Natural killer cell (primary cell): ENCODE measurements around the gene STRN. TPM values are rescaled to one million over a fixed set of nuclear protein-coding genes. Genes with fewer than 3 reads are reported as not detected.

Experiments used
- ATAC-seq, 3 donors: fragments of 150-1000 bp in 2 of 3; fragments of 200-7000 bp in 1 of 3; cut with Tn5 transposase; 1 replicate in 1 of 3; 2 replicates in 2 of 3; pipeline ENCODE4 v1.10.0; 2021; ENCODE audit warnings: mild to moderate bottlenecking in 2 of 3, moderate library complexity in 2 of 3
- DNase-seq, 2 donors: peaks; one replicate each; pipeline versions ENCODE4 v3.0.0 to v3.0.0-alpha.2; 2013 to 2021; ENCODE audit warnings: mixed read lengths in 1 of 2
- H3K27ac ChIP-seq: one replicate; pipeline ENCODE4 v1.5.1; 2013; ENCODE audit warnings: mild to moderate bottlenecking, low read length
- H3K27me3 ChIP-seq: one replicate; pipeline ENCODE4 v1.6.1; 2013; ENCODE audit warnings: low read length; ENCODE audit not compliant: control insufficient read depth, insufficient read depth
- H3K36me3 ChIP-seq: one replicate; pipeline ENCODE4 v1.6.1; 2013; ENCODE audit warnings: low read length; ENCODE audit not compliant: control insufficient read depth, insufficient read depth
- H3K4me1 ChIP-seq: one replicate; pipeline ENCODE4 v1.6.1; 2013; ENCODE audit warnings: low read length; ENCODE audit not compliant: control insufficient read depth, insufficient read depth
- H3K4me3 ChIP-seq: one replicate; pipeline ENCODE4 v1.5.1; 2013; ENCODE audit warnings: low read length
- H3K9me3 ChIP-seq: one replicate; pipeline ENCODE4 v1.6.1; 2013; ENCODE audit warnings: low read length; ENCODE audit not compliant: control insufficient read depth, insufficient read depth
- H3K27ac Mint-ChIP-seq, 2 donors: one replicate each; pipeline ENCODE4 v1.8.0; 2022; ENCODE audit warnings: mild to moderate bottlenecking in 2 of 2, mixed read lengths in 2 of 2, moderate library complexity in 1 of 2
- H3K27me3 Mint-ChIP-seq, 2 donors: one replicate each; pipeline ENCODE4 v1.8.0; 2022; ENCODE audit warnings: low read depth in 2 of 2, mixed read lengths in 2 of 2
- H3K36me3 Mint-ChIP-seq: one replicate; pipeline ENCODE4 v1.8.0; 2022; ENCODE audit warnings: mixed read lengths
- H3K4me1 Mint-ChIP-seq, 2 donors: one replicate each; pipeline ENCODE4 v1.8.0; 2022; ENCODE audit warnings: mixed read lengths in 2 of 2
- H3K4me3 Mint-ChIP-seq: one replicate; pipeline ENCODE4 v1.8.0; 2022; ENCODE audit warnings: mild to moderate bottlenecking, moderate library complexity, mixed read lengths
- H3K9me3 Mint-ChIP-seq, 2 donors: one replicate each; pipeline ENCODE4 v1.8.0; 2022; ENCODE audit warnings: mixed read lengths in 2 of 2
- CTCF ChIP-seq: fragments of 200-600 bp; IDR thresholded peaks from one replicate; pipeline ENCODE4 v1.8.0; 2022; ENCODE audit warnings: antibody characterized with exemption
- WGBS: methylation state at CpG from one replicate; pipeline ENCODE4 v1.1.7; 2013; ENCODE audit warnings: missing lambda C conversion rate; ENCODE audit not compliant: insufficient coverage; 5-methylcytosine and 5-hydroxymethylcytosine counted together
- intact Hi-C: fragments of 100-400 bp; cut with micrococcal nuclease; formaldehyde crosslinking; loops from one replicate; pipeline ENCODE4 v1.14.2; 2022
- total RNA-seq, 4 donors: library from RNA; stranded (reverse); fragments of 120-200 nt in 1 of 4; gene quantifications; one replicate each; pipeline versions ENCODE4 v1.2.3 to v1.2.4, GENCODE V29; 2013 to 2022

The STRN gene
- total RNA-seq, 3 donors from 2014 or later (not counting 1 experiment from before 2014, with no cell fraction given), result 43.1 to 49.9 (median 43.4) TPM

GRCh38 chr2:36801088-36801487 lies 165.2 kb downstream of the STRN start:
- no peaks in the 10 kb centered on the region for H3K27me3 ChIP-seq
- peaks cover 78 to 88% of the 10 kb centered on the region in 2 donors for H3K4me1 Mint-ChIP-seq

GRCh38 chr2:36800381-36800780 lies 166.0 kb downstream of the STRN start:
- H3K27ac ChIP-seq, result peak overlapping the region; percentile 85
- Mint-ChIP-seq H3K27me3 (no peaks in the 10 kb centered on the region), H3K4me3 (peak overlapping the region; percentile 81), H3K27ac (peak overlapping the region; percentile 91 to 95), H3K9me3 (no peaks in the 10 kb centered on the region), H3K36me3 (no peaks in the 10 kb centered on the region), H3K4me1 (peaks cover 76 to 87% of the 10 kb centered on the region in 2 donors)
- peaks cover 77% of the 10 kb centered on the region for H3K4me1 ChIP-seq
- ATAC-seq (peak; percentile 81 to 93 (median 92)), DNase-seq (peak; percentile 76 to 78)
- TF ChIP-seq CTCF, result no peak
- no peak overlapping the region for H3K4me3 ChIP-seq
- intact Hi-C loops, result loop anchor here (2.0 to 10.0 kb wide), 4 partner anchors 34 to 560 kb away; partner anchors contain the start of genes GPATCH11, HEATR5B and STRN
- H3K36me3 ChIP-seq, result no peaks in the 10 kb centered on the region
- peaks cover 4% of the 10 kb centered on the region for H3K9me3 ChIP-seq
- no peaks in the 10 kb centered on the region for H3K27me3 ChIP-seq
- 57% methylated on average over 5 of the region's 11 CpGs for WGBS

More at GRCh38 chr2:36801088-36801487, 165.2 kb downstream of the STRN start:
- Mint-ChIP-seq H3K4me3 (peak overlapping the region; percentile 81), H3K9me3 (no peaks in the 10 kb centered on the region), H3K27ac (peak overlapping the region; percentile 91 to 95), H3K36me3 (no peaks in the 10 kb centered on the region), H3K27me3 (no peaks in the 10 kb centered on the region)
- intact Hi-C loops, result loop anchor here (2.0 to 10.0 kb wide), 4 partner anchors 34 to 560 kb away; partner anchors contain the start of genes GPATCH11, HEATR5B and STRN
- no peak for TF ChIP-seq CTCF
- 42% methylated on average over 2 of the region's 6 CpGs for WGBS
- Histone ChIP-seq H3K36me3 (no peaks in the 10 kb centered on the region), H3K4me3 (no peak overlapping the region), H3K27ac (peak overlapping the region; percentile 85), H3K9me3 (peaks cover 4% of the 10 kb centered on the region), H3K4me1 (peaks cover 84% of the 10 kb centered on the region)
- ATAC-seq (peak; percentile 2 to 7 (median 4)), DNase-seq (no peak)

GRCh38 chr2:36798724-36799123 lies 167.6 kb downstream of the STRN start:
- ATAC-seq, result peak; percentile 56 to 80 (median 65)
- H3K4me3 Mint-ChIP-seq, result peak overlapping the region; percentile 70
- WGBS, result 67% methylated on average over 1 of the region's 3 CpGs

More at GRCh38 chr2:36798724-36799123, 167.6 kb downstream of the STRN start:
- Mint-ChIP-seq H3K27ac (peak overlapping the region; percentile 91 to 95), H3K36me3 (no peaks in the 10 kb centered on the region), H3K9me3 (no peaks in the 10 kb centered on the region), H3K4me1 (peaks cover 72 to 74% of the 10 kb centered on the region in 2 donors), H3K27me3 (no peaks in the 10 kb centered on the region)
- intact Hi-C loops, result no loop called here
- peak overlapping the region; percentile 85 for H3K27ac ChIP-seq
- H3K4me3 ChIP-seq, result no peak overlapping the region
- DNase-seq, result peak; percentile 34 to 60
- H3K27me3 ChIP-seq, result no peaks in the 10 kb centered on the region
- no peaks in the 10 kb centered on the region for H3K36me3 ChIP-seq
- no peak for TF ChIP-seq CTCF
- H3K4me1 ChIP-seq, result peaks cover 61% of the 10 kb centered on the region
- H3K9me3 ChIP-seq, result peaks cover 4% of the 10 kb centered on the region
